K562 (cell line): ENCODE data around the gene TMEM45A. TPM values are rescaled to one million over a fixed set of nuclear protein-coding genes. Genes with fewer than 3 reads are reported as not detected.

ENCODE experiments used
- ATAC-seq: fragments of 200-7000 bp; cut with Tn5 transposase; 3 replicates; pipeline ENCODE4 v1.9.1; 2020; ENCODE audit warnings: moderate library complexity
- BruUV-seq: library from RNA; stranded (reverse); fragments of 400-500 nt; replicated peaks from 2 replicates; lab custom pipeline; 2021; lab: Mats Ljungman, UMichigan
- CTCF ChIA-PET: fragments of 300-600 bp; formaldehyde crosslinking; extraction: SDS; loops from one replicate; lab custom pipeline; 2021; ENCODE audit warnings: low intra/inter-chr PET ratio; lab: Yijun Ruan, JAX
- POLR2A ChIA-PET: fragments of 300-600, 350-650 bp; sonication (Branson Sonifier 250); formaldehyde crosslinking; extraction: SDS; loops from one replicate; lab custom pipeline; 2021; ENCODE audit warnings: antibody characterized with exemption, inconsistent platforms; lab: Yijun Ruan, JAX
- DNase-seq, 4 experiments: peaks; one replicate each; pipeline versions ENCODE4 v3.0.0 to v3.0.0-alpha.2; 2011 to 2018; ENCODE audit warnings: low spot score in 3 of 4, mixed read lengths in 3 of 4; ENCODE audit errors: extremely low read depth in 1 of 4
- FAIRE-seq: peaks from 2 replicates; lab custom pipeline; 2011; peaks lifted over from hg19 to GRCh38; lab: Jason Lieb, UNC
- H2AFZ ChIP-seq: 2 replicates; pipeline ENCODE4 v1.6.0; 2011; ENCODE audit warnings: low read depth, low read length, control low read depth, inconsistent platforms
- H3K27ac ChIP-seq: fragments of 200-600 bp; 3 replicates; pipeline ENCODE4 v1.8.0; 2011; ENCODE audit warnings: low read depth, mild to moderate bottlenecking, control low read depth, inconsistent platforms, low read length, moderate library complexity, mixed read lengths; ENCODE audit errors: extremely low read depth
- H3K27me3 ChIP-seq, 2 experiments: fragments of 300-600 bp in 1 of 2; 2 replicates in 1 of 2; 3 replicates in 1 of 2; pipeline versions ENCODE4 v1.6.0 to v1.8.0; 2011; ENCODE audit warnings: inconsistent platforms in 2 of 2, low read length in 2 of 2, mild to moderate bottlenecking in 1 of 2, mixed read lengths in 1 of 2, moderate library complexity in 1 of 2; ENCODE audit not compliant: control insufficient read depth in 2 of 2, insufficient read depth in 2 of 2
- H3K36me3 ChIP-seq: fragments of 300-600 bp; 3 replicates; pipeline ENCODE4 v1.8.0; 2011; ENCODE audit warnings: mild to moderate bottlenecking, low read length, inconsistent platforms; ENCODE audit not compliant: control insufficient read depth, insufficient read depth
- H3K4me1 ChIP-seq, 2 experiments: fragments of 200-600 bp in 1 of 2; replicated peaks in 1 of 2; 2 replicates in 1 of 2; 3 replicates in 1 of 2; pipeline versions ENCODE4 v1.5.1 to v1.8.0; 2011; ENCODE audit warnings: inconsistent platforms in 2 of 2, low read length in 2 of 2, mild to moderate bottlenecking in 1 of 2, mixed read lengths in 1 of 2, moderate library complexity in 1 of 2; ENCODE audit not compliant: control insufficient read depth in 2 of 2, insufficient read depth in 2 of 2
- H3K4me2 ChIP-seq: 2 replicates; pipeline ENCODE4 v1.6.1; 2011; ENCODE audit warnings: low read length, control low read depth, inconsistent platforms, mixed read lengths; ENCODE audit not compliant: insufficient read depth
- H3K4me3 ChIP-seq: fragments of 200-600 bp; sonication (generic), shearing (Covaris generic); 2 replicates; pipeline ENCODE4 v1.5.1; 2016; ENCODE audit warnings: control low read depth, inconsistent platforms
- H3K79me2 ChIP-seq: fragments of 200-600 bp; 3 replicates; pipeline ENCODE4 v1.8.0; 2011; ENCODE audit warnings: low read length, inconsistent platforms; ENCODE audit not compliant: control insufficient read depth, insufficient read depth
- H3K9ac ChIP-seq, 2 experiments: 2 replicates each; pipeline versions ENCODE4 v1.6.0 to v1.6.1; 2011; ENCODE audit warnings: low read depth in 2 of 2, low read length in 2 of 2, control low read depth in 1 of 2, inconsistent platforms in 1 of 2, mild to moderate bottlenecking in 1 of 2, mixed read lengths in 1 of 2; ENCODE audit not compliant: insufficient read depth in 1 of 2
- H3K9me1 ChIP-seq: one replicate; pipeline ENCODE4 v1.6.0; 2011; ENCODE audit warnings: inconsistent platforms, mild to moderate bottlenecking, low read length, moderate library complexity; ENCODE audit not compliant: control insufficient read depth, insufficient read depth
- H3K9me3 ChIP-seq: replicated peaks from 2 replicates; pipeline ENCODE4 v1.5.1; 2011; ENCODE audit warnings: low read depth, low read length, inconsistent platforms; ENCODE audit not compliant: control insufficient read depth, insufficient read depth
- H4K20me1 ChIP-seq: replicated peaks from 2 replicates; pipeline ENCODE4 v1.6.1; 2011; ENCODE audit warnings: low read length, inconsistent platforms, mixed read lengths; ENCODE audit not compliant: control insufficient read depth, insufficient read depth
- CHD2 ChIP-seq: IDR thresholded peaks from 2 replicates; pipeline ENCODE4 v1.6.1; 2011; ENCODE audit warnings: low read depth, low read length
- CSDE1 ChIP-seq, 2 experiments: fragments of 450-650 bp; IDR thresholded peaks; 2 replicates each; pipeline ENCODE4 v1.6.1; 2016; ENCODE audit warnings: mild to moderate bottlenecking in 1 of 2
- ESRRA ChIP-seq: fragments of 450-650 bp; IDR thresholded peaks from 2 replicates; pipeline ENCODE4 v1.6.1; 2014; ENCODE audit warnings: low read depth, mild to moderate bottlenecking, moderate library complexity, borderline replicate concordance
- FIP1L1 ChIP-seq: fragments of 200-400 bp; formaldehyde crosslinking; IDR thresholded peaks from 2 replicates; pipeline ENCODE4 v1.6.1; 2018; ENCODE audit warnings: mild to moderate bottlenecking, low read depth, low read length; ENCODE audit not compliant: poor library complexity, severe bottlenecking
- FOXP1 ChIP-seq: sonication (generic); formaldehyde crosslinking; IDR thresholded peaks from 2 replicates; pipeline ENCODE4 v1.8.0; 2022; ENCODE audit warnings: mild to moderate bottlenecking, missing genetic modification reagents
- NBN ChIP-seq: fragments of 450-650 bp; IDR thresholded peaks from 2 replicates; pipeline ENCODE4 v1.6.1; 2016; ENCODE audit warnings: low read depth, mild to moderate bottlenecking
- NELFE ChIP-seq: IDR thresholded peaks from 2 replicates; pipeline ENCODE4 v1.6.1; 2011; ENCODE audit warnings: mild to moderate bottlenecking; ENCODE audit not compliant: insufficient read depth, insufficient read length
- POLR2AphosphoS2 ChIP-seq: IDR thresholded peaks from 2 replicates; pipeline ENCODE4 v1.6.1; 2012; ENCODE audit warnings: low read length, improper control_type of control experiment
- SMAD2 ChIP-seq: fragments of 150-350 bp; IDR thresholded peaks from 2 replicates; pipeline ENCODE4 v1.6.1; 2014; ENCODE audit warnings: low read depth, mild to moderate bottlenecking, low read length
- SMARCA5 ChIP-seq: fragments of 450-650 bp; IDR thresholded peaks from 2 replicates; pipeline ENCODE4 v1.6.1; 2016
- SNIP1 ChIP-seq: fragments of 450-650 bp; IDR thresholded peaks from 2 replicates; pipeline ENCODE4 v1.7.1; 2017; ENCODE audit warnings: low read depth, mild to moderate bottlenecking
- TRIM24 ChIP-seq, 2 experiments: fragments of 450-650 bp; IDR thresholded peaks; 2 replicates each; pipeline ENCODE4 v1.6.1; 2016
- ZNF512 ChIP-seq: IDR thresholded peaks from 2 replicates; pipeline ENCODE4 v1.6.1; 2016; ENCODE audit warnings: missing genetic modification characterization, missing compliant biosample characterization
- ZSCAN29 ChIP-seq: fragments of 450-650 bp; IDR thresholded peaks from 2 replicates; pipeline ENCODE4 v1.6.1; 2017
- WGBS: fragments of 100-300 bp; shearing (Covaris generic); methylation state at CpG from one replicate; pipeline ENCODE4 v1.1.6; 2016; ENCODE audit warnings: low coverage, mixed read lengths; ENCODE audit not compliant: insufficient coverage; ENCODE audit errors: missing lambda C conversion rate; 5-methylcytosine and 5-hydroxymethylcytosine counted together
- in situ Hi-C: fragments of 300-500 bp; cut with MboI; formaldehyde crosslinking; loops from 4 replicates; pipeline ENCODE4 v1.15.0; 2018; ENCODE audit warnings: inconsistent platforms, mixed read lengths
- intact Hi-C: fragments of 100-400 bp; cut with micrococcal nuclease; formaldehyde crosslinking; loops from 2 replicates; pipeline ENCODE4 v1.14.2; 2022
- polyA plus RNA-seq, 8 experiments: library from polyadenylated mRNA; depleted of rRNA in 4 of 8; stranded (reverse) in 5 of 8; unstranded in 3 of 8; fragments of >200 nt; fragmentation: Nextera tagmentation in 2 of 8; fragmentation: Illumina TruSeq in 1 of 8; extraction: Ambion mirVana in 2 of 8; extraction: Trizol in 1 of 8; gene quantifications; 2 replicates each; pipeline versions ENCODE4 v1.2.1 to v1.2.3, GENCODE V29; 2011 to 2014; ENCODE audit warnings: inconsistent platforms in 1 of 8, missing spikeins in 1 of 8
- total RNA-seq, 7 experiments: library from RNA; depleted of rRNA in 6 of 7; stranded (reverse); fragments of >200 nt in 6 of 7; fragmentation: Illumina TruSeq in 2 of 7; extraction: Trizol in 2 of 7; gene quantifications; 2 replicates each; pipeline versions ENCODE4 v1.2.1 to v1.2.3, GENCODE V29; 2011 to 2021; ENCODE audit warnings: low replicate concordance in 1 of 7
- TF ChIP-seq, protein P1 (sequence below): conservative IDR thresholded peaks from 2 replicates; pipeline ENCODE4 v1.6.1; 2011; ENCODE audit warnings: low read depth, mild to moderate bottlenecking, low read length; ENCODE audit not compliant: control insufficient read depth

Gene TMEM45A
- total and polyA plus RNA-seq, 9 of the 15 experiments (the other 6 are each of a cell fraction or from before 2014, with no cell fraction given), result 0.41 to 4.1 (median 0.95) TPM

DNA sequence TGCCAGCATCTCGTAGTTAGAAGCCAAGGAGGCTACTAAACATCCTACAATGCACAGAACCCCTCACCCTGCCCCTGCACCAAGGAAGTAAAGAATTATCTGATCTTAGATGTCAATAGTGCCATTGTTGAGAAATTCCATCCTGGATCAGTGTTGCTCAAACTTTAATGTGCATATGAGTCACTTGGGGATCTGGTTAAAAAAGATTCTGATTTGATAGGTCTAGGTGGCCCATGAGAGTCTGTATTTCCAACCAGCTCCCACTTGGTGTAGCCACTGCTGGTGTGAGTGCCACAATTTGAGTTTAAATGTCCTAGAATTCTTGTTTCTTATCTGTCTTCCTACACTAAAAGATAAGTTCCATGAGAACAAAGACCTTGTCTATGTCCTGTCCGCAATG, 43.7 kb downstream of the TMEM45A start:
- no peaks in the 10 kb centered on the region for H3K9me1 ChIP-seq
- no peaks in the 10 kb centered on the region for H4K20me1 ChIP-seq
- no peaks in the 10 kb centered on the region for H3K36me3 ChIP-seq
- DNase-seq (no peak), FAIRE-seq (no peak), ATAC-seq (no peak)
- no peaks in the 10 kb centered on the region for H3K9me3 ChIP-seq
- TF ChIP-seq FIP1L1, result no peak
- TF ChIP-seq ZSCAN29, result no peak
- no peak for TF ChIP-seq NELFE
- no peak for TF ChIP-seq CHD2
- no peaks in the 10 kb centered on the region for H3K79me2 ChIP-seq
- ChIA-PET CTCF (no interaction called here), POLR2A (no interaction called here)
- H3K27ac ChIP-seq, result no peak overlapping the region
- H3K4me2 ChIP-seq, result no peak overlapping the region
- no peak overlapping the region for H3K4me3 ChIP-seq
- H3K9ac ChIP-seq, result no peak overlapping the region
- in situ Hi-C loops (no loop called here), intact Hi-C loops (no loop called here)
- no TSS peak for BruUV-seq
- no peak overlapping the region for H2AFZ ChIP-seq
- 20% methylated on average over 2 of the region's 2 CpGs for WGBS
- H3K4me1 ChIP-seq, result no peaks in the 10 kb centered on the region; a peak in 2 of 5 replicates
- H3K27me3 ChIP-seq, result no peaks in the 10 kb centered on the region; a peak in 1 of 5 replicates

DNA sequence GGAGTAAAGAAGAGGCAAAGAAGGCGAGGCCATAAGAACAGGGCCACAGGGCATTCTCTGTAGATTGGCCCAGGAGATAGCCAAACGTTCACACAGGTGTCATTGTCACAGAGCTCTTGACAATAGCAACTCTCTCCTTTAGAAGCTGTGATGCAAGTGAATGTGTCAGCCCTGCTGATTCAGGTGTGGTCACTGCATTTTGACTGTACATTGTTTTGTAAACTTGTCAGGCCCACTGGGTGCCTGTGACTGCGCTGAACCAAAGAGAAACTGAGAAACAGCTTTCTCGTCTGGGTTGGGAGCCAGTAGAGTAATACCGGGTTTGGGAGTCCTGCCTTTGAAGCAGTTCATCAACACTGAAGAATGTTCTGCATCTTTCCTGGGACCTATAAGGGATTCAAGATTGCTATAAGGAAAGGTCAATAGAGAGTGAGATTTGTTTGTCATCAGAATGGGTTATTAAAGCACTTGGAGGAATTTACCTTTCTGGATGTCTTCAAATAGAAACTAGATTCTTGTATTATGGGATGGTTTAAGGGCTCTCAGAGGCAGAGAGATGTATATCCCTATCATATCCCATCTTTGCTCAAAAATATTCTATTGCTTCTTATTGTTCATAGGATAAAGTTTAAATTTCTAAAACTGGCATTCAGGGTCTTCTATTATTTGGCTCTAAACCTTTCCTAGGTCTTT, 45.4 kb downstream of the TMEM45A start:
- Histone ChIP-seq H3K27me3 (no peaks in the 10 kb centered on the region), H3K27ac (no peak overlapping the region), H3K79me2 (no peaks in the 10 kb centered on the region), H2AFZ (no peak overlapping the region), H3K9me3 (no peaks in the 10 kb centered on the region), H4K20me1 (no peaks in the 10 kb centered on the region), H3K4me3 (no peak overlapping the region), H3K4me1 (no peaks in the 10 kb centered on the region; a peak in 2 of 5 replicates), H3K9ac (no peak overlapping the region), H3K36me3 (no peaks in the 10 kb centered on the region), H3K9me1 (no peaks in the 10 kb centered on the region), H3K4me2 (no peak overlapping the region)
- no peak for DNase-seq
- 11% methylated on average over 5 of the region's 5 CpGs for WGBS
- POLR2A ChIA-PET, result no interaction called here
- no peak for ATAC-seq
- intact Hi-C loops (no loop called here), in situ Hi-C loops (no loop called here)
- no peak for FAIRE-seq
- CTCF ChIA-PET, result no interaction called here
- no TSS peak for BruUV-seq
- TF ChIP-seq ESRRA (no peak), TRIM24 (IDR thresholded peaks at IDR 0.05) (no peak), SMAD2 (no peak), POLR2AphosphoS2 (no peak), ZNF512 (tag) (no peak), FOXP1 (CRISPR knock-in tag) (no peak), CSDE1 (IDR thresholded peaks at IDR 0.05) (no peak), SNIP1 (no peak), NBN (no peak), SMARCA5 (no peak)
- TF ChIP-seq, protein P1, sequence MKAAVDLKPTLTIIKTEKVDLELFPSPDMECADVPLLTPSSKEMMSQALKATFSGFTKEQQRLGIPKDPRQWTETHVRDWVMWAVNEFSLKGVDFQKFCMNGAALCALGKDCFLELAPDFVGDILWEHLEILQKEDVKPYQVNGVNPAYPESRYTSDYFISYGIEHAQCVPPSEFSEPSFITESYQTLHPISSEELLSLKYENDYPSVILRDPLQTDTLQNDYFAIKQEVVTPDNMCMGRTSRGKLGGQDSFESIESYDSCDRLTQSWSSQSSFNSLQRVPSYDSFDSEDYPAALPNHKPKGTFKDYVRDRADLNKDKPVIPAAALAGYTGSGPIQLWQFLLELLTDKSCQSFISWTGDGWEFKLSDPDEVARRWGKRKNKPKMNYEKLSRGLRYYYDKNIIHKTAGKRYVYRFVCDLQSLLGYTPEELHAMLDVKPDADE, result no peak
